ENCODE data around the gene MRPS6.

DNA sequence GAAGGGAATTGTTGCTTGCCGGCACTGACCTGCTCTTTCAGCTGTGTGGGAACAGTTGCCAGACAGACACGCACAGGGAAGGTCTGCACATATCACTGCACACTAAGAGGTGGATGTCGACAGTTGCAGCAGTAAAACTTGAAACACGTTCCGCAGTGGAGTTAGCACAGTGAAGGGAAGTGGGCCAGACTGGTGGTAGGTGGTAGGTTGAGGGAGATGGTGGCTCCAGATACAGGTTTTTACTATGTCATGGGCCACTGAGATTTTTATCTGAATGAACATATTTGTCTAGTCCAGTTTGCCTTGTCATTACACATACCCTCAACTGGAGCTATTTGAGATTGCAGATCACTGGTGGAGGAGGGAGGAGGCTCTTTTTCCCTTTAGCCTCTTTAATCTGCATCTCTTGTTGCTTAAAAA lies 13.5 kb downstream of the MRPS6 start:
- TF ChIP-seq, protein P1, sequence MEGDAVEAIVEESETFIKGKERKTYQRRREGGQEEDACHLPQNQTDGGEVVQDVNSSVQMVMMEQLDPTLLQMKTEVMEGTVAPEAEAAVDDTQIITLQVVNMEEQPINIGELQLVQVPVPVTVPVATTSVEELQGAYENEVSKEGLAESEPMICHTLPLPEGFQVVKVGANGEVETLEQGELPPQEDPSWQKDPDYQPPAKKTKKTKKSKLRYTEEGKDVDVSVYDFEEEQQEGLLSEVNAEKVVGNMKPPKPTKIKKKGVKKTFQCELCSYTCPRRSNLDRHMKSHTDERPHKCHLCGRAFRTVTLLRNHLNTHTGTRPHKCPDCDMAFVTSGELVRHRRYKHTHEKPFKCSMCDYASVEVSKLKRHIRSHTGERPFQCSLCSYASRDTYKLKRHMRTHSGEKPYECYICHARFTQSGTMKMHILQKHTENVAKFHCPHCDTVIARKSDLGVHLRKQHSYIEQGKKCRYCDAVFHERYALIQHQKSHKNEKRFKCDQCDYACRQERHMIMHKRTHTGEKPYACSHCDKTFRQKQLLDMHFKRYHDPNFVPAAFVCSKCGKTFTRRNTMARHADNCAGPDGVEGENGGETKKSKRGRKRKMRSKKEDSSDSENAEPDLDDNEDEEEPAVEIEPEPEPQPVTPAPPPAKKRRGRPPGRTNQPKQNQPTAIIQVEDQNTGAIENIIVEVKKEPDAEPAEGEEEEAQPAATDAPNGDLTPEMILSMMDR (IDR thresholded peaks at IDR 0.05; ENCODE audit: low read depth, low read length): no peak
- TF ChIP-seq EZH2phosphoT487 (IDR thresholded peaks at IDR 0.05; ENCODE audit: low read depth): no peak
